HEK293 (cell line): Measurements from ENCODE around the gene TSHR.

Source experiments
- CTCF ChIA-PET: fragments of 350-600 bp; formaldehyde crosslinking; extraction: SDS; loops from one replicate; lab custom pipeline; 2021; ENCODE audit warnings: antibody characterized with exemption; lab: Yijun Ruan, JAX
- POLR2A ChIA-PET: fragments of 300-600 bp; formaldehyde crosslinking; extraction: SDS; loops from one replicate; lab custom pipeline; 2020; ENCODE audit warnings: antibody characterized with exemption, inconsistent platforms; lab: Yijun Ruan, JAX
- H3K27ac ChIP-seq: fragments of 200-500 bp; sonication (Bioruptor generic); 2 replicates; pipeline ENCODE4 v1.5.1; 2014; ENCODE audit warnings: low read depth, low read length, control low read depth, inconsistent platforms; ENCODE audit errors: extremely low read depth
- H3K36me3 ChIP-seq, 2 experiments: fragments of 200-500 bp in 1 of 2; sonication (Bioruptor generic) in 1 of 2; 1 replicate in 1 of 2; 2 replicates in 1 of 2; pipeline ENCODE4 v1.5.1; 2014 to 2017; ENCODE audit warnings: inconsistent platforms in 2 of 2, low read length in 2 of 2; ENCODE audit not compliant: control insufficient read depth in 2 of 2, insufficient read depth in 1 of 2
- H3K4me1 ChIP-seq: fragments of 200-500 bp; sonication (Bioruptor generic); 2 replicates; pipeline ENCODE4 v1.5.1; 2014; ENCODE audit warnings: mild to moderate bottlenecking, low read length, inconsistent platforms; ENCODE audit not compliant: control insufficient read depth, insufficient read depth
- H3K4me3 ChIP-seq: 2 replicates; pipeline ENCODE4 v1.5.1; 2011; ENCODE audit warnings: low read depth, mild to moderate bottlenecking, control low read depth, low read length, moderate library complexity
- H3K9me3 ChIP-seq: fragments of 200-500 bp; sonication (Bioruptor generic); 2 replicates; pipeline ENCODE4 v1.5.1; 2014; ENCODE audit warnings: low read depth, low read length, inconsistent platforms; ENCODE audit not compliant: control insufficient read depth, insufficient read depth
- GLIS1 ChIP-seq: fragments of 450-650 bp; formaldehyde crosslinking; IDR thresholded peaks from 2 replicates; pipeline ENCODE4 v1.5.1; 2016; ENCODE audit warnings: missing biosample characterization, missing genetic modification characterization
- GLIS2 ChIP-seq: fragments of 450-650 bp; formaldehyde crosslinking; IDR thresholded peaks from 2 replicates; pipeline ENCODE4 v1.5.1; 2016; ENCODE audit warnings: missing biosample characterization, missing genetic modification characterization
- KLF16 ChIP-seq: fragments of 450-650 bp; formaldehyde crosslinking; IDR thresholded peaks from 2 replicates; pipeline ENCODE4 v1.5.1; 2017; ENCODE audit warnings: missing biosample characterization, missing genetic modification characterization
- SP3 ChIP-seq: fragments of 450-650 bp; formaldehyde crosslinking; IDR thresholded peaks from 2 replicates; pipeline ENCODE4 v1.5.1; 2016; ENCODE audit warnings: missing biosample characterization, missing genetic modification characterization
- WT1 ChIP-seq: fragments of 450-650 bp; formaldehyde crosslinking; IDR thresholded peaks from 2 replicates; pipeline ENCODE4 v1.5.1; 2016; ENCODE audit warnings: missing biosample characterization, missing genetic modification characterization
- ZBTB48 ChIP-seq: fragments of 450-650 bp; formaldehyde crosslinking; IDR thresholded peaks from 2 replicates; pipeline ENCODE4 v1.5.1; 2016; ENCODE audit warnings: missing biosample characterization, missing genetic modification characterization
- ZEB2 ChIP-seq: fragments of 450-650 bp; formaldehyde crosslinking; IDR thresholded peaks from 2 replicates; pipeline ENCODE4 v1.5.1; 2016; ENCODE audit warnings: missing biosample characterization, missing genetic modification characterization
- ZFP69B ChIP-seq: fragments of 450-650 bp; formaldehyde crosslinking; IDR thresholded peaks from 2 replicates; pipeline ENCODE4 v1.5.1; 2016; ENCODE audit warnings: missing biosample characterization, missing genetic modification characterization
- ZNF140 ChIP-seq: fragments of 450-650 bp; formaldehyde crosslinking; IDR thresholded peaks from 2 replicates; pipeline ENCODE4 v1.5.1; 2016; ENCODE audit warnings: missing biosample characterization, missing genetic modification characterization
- ZNF169 ChIP-seq: fragments of 450-650 bp; formaldehyde crosslinking; IDR thresholded peaks from 2 replicates; pipeline ENCODE4 v1.5.1; 2016; ENCODE audit warnings: missing biosample characterization, missing genetic modification characterization
- ZNF19 ChIP-seq: fragments of 450-650 bp; formaldehyde crosslinking; IDR thresholded peaks from 2 replicates; pipeline ENCODE4; 2016; ENCODE audit warnings: missing biosample characterization, missing genetic modification characterization, low read depth
- ZNF211 ChIP-seq: fragments of 450-650 bp; formaldehyde crosslinking; IDR thresholded peaks from 2 replicates; pipeline ENCODE4 v1.5.1; 2016; ENCODE audit warnings: low read depth, missing biosample characterization, missing genetic modification characterization
- ZNF366 ChIP-seq: fragments of 450-650 bp; formaldehyde crosslinking; conservative IDR thresholded peaks from 2 replicates; pipeline ENCODE4 v1.5.1; 2016; ENCODE audit warnings: missing biosample characterization, missing genetic modification characterization
- ZNF530 ChIP-seq: fragments of 450-650 bp; formaldehyde crosslinking; IDR thresholded peaks from 2 replicates; pipeline ENCODE4 v1.5.1; 2016; ENCODE audit warnings: low read depth, missing biosample characterization, missing genetic modification characterization
- ZNF560 ChIP-seq: fragments of 450-650 bp; formaldehyde crosslinking; IDR thresholded peaks from 2 replicates; pipeline ENCODE4 v1.5.1; 2017; ENCODE audit warnings: missing biosample characterization, missing genetic modification characterization, borderline replicate concordance
- ZNF623 ChIP-seq: fragments of 450-650 bp; formaldehyde crosslinking; IDR thresholded peaks from 2 replicates; pipeline ENCODE4 v1.5.1; 2016; ENCODE audit warnings: missing biosample characterization, missing genetic modification characterization
- ZNF747 ChIP-seq: fragments of 450-650 bp; formaldehyde crosslinking; IDR thresholded peaks from 2 replicates; pipeline ENCODE4 v1.5.1; 2016; ENCODE audit warnings: missing biosample characterization, missing genetic modification characterization
- TF ChIP-seq, protein P1 (sequence below): fragments of 450-650 bp; formaldehyde crosslinking; IDR thresholded peaks from 2 replicates; pipeline ENCODE4 v1.5.1; 2016; ENCODE audit warnings: missing biosample characterization, missing genetic modification characterization
- TF ChIP-seq, protein P2 (sequence below): fragments of 450-650 bp; formaldehyde crosslinking; IDR thresholded peaks from 2 replicates; pipeline ENCODE4 v1.5.1; 2016; ENCODE audit warnings: missing biosample characterization, missing genetic modification characterization
- TF ChIP-seq, protein P3 (sequence below): fragments of 450-650 bp; formaldehyde crosslinking; IDR thresholded peaks from 2 replicates; pipeline ENCODE4 v1.5.1; 2016; ENCODE audit warnings: missing biosample characterization, missing genetic modification characterization
- TF ChIP-seq, protein P4 (sequence below): fragments of 450-650 bp; formaldehyde crosslinking; IDR thresholded peaks from 2 replicates; pipeline ENCODE4 v1.5.1; 2017; ENCODE audit warnings: missing biosample characterization, missing genetic modification characterization
- TF ChIP-seq, protein P5 (sequence below): fragments of 450-650 bp; formaldehyde crosslinking; IDR thresholded peaks from 2 replicates; pipeline ENCODE4 v1.5.1; 2016; ENCODE audit warnings: missing biosample characterization, missing genetic modification characterization
- TF ChIP-seq, protein P6 (sequence below): fragments of 450-650 bp; formaldehyde crosslinking; IDR thresholded peaks from 2 replicates; pipeline ENCODE4 v1.5.1; 2017; ENCODE audit warnings: missing biosample characterization, mild to moderate bottlenecking, missing genetic modification characterization, moderate library complexity
- TF ChIP-seq, protein P7 (sequence below): fragments of 450-650 bp; formaldehyde crosslinking; IDR thresholded peaks from 2 replicates; pipeline ENCODE4 v1.5.1; 2016; ENCODE audit warnings: missing biosample characterization, missing genetic modification characterization
- TF ChIP-seq, protein P8 (sequence below): fragments of 450-650 bp; IDR thresholded peaks from 2 replicates; pipeline ENCODE4 v1.5.1; 2018; ENCODE audit warnings: missing biosample characterization, missing genetic modification characterization

TSHR gene

DNA sequence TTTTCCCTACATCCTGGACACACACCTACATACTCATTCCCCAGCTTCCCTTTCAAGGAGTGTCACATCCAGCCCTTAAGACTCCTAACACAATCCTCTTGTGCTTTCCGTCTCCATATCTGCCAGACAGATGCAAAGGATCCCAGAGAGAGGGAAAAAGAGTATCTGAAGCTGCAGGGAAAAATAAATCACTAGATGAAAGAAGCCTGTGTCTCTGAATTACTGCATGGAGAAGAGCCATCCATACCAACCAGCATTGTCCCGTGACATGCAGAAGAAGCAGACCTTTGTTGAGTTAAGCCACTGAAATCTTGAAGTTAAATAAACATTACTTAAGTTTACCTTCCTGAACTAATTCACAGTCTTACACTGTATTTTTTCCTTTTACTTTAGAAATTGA, 210.7 kb downstream of the TSHR start:
- H3K27ac ChIP-seq, result no peak overlapping the region
- ChIA-PET CTCF (interaction anchor here (0.9 to 5.4 kb wide), 3 partner anchors 9 to 173 kb away, joined by 3 to 45 read pairs (median 3); no protein-coding TSS in a partner anchor), POLR2A (no interaction called here)
- H3K36me3 ChIP-seq, result no peaks in the 10 kb centered on the region
- TF ChIP-seq, protein P1, sequence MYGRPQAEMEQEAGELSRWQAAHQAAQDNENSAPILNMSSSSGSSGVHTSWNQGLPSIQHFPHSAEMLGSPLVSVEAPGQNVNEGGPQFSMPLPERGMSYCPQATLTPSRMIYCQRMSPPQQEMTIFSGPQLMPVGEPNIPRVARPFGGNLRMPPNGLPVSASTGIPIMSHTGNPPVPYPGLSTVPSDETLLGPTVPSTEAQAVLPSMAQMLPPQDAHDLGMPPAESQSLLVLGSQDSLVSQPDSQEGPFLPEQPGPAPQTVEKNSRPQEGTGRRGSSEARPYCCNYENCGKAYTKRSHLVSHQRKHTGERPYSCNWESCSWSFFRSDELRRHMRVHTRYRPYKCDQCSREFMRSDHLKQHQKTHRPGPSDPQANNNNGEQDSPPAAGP (tag by site-specific recombination), result no peak
- no peak for TF ChIP-seq ZNF560 (tag by site-specific recombination)
- no peak for TF ChIP-seq ZNF169 (tag by site-specific recombination)
- TF ChIP-seq ZNF747 (tag by site-specific recombination), result no peak
- TF ChIP-seq ZNF140 (tag by site-specific recombination), result no peak
- TF ChIP-seq ZEB2, result no peak
- TF ChIP-seq, protein P2, sequence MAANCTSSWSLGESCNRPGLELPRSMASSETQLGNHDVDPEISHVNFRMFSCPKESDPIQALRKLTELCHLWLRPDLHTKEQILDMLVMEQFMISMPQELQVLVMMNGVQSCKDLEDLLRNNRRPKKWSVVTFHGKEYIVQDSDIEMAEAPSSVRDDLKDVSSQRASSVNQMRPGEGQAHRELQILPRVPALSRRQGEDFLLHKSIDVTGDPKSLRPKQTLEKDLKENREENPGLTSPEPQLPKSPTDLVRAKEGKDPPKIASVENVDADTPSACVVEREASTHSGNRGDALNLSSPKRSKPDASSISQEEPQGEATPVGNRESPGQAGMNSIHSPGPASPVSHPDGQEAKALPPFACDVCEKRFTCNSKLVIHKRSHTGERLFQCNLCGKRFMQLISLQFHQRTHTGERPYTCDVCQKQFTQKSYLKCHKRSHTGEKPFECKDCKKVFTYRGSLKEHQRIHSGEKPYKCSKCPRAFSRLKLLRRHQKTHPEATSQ (tag by site-specific recombination), result no peak
- TF ChIP-seq WT1, result no peak
- no peak for TF ChIP-seq ZNF530 (tag by site-specific recombination)
- TF ChIP-seq GLIS1, result no peak
- TF ChIP-seq KLF16 (tag by site-specific recombination), result no peak
- TF ChIP-seq, protein P3, sequence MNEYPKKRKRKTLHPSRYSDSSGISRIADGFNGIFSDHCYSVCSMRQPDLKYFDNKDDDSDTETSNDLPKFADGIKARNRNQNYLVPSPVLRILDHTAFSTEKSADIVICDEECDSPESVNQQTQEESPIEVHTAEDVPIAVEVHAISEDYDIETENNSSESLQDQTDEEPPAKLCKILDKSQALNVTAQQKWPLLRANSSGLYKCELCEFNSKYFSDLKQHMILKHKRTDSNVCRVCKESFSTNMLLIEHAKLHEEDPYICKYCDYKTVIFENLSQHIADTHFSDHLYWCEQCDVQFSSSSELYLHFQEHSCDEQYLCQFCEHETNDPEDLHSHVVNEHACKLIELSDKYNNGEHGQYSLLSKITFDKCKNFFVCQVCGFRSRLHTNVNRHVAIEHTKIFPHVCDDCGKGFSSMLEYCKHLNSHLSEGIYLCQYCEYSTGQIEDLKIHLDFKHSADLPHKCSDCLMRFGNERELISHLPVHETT (tag by site-specific recombination), result no peak
- TF ChIP-seq ZNF211 (tag by site-specific recombination), result no peak
- TF ChIP-seq ZNF19 (tag by site-specific recombination), result no peak
- TF ChIP-seq, protein P4, sequence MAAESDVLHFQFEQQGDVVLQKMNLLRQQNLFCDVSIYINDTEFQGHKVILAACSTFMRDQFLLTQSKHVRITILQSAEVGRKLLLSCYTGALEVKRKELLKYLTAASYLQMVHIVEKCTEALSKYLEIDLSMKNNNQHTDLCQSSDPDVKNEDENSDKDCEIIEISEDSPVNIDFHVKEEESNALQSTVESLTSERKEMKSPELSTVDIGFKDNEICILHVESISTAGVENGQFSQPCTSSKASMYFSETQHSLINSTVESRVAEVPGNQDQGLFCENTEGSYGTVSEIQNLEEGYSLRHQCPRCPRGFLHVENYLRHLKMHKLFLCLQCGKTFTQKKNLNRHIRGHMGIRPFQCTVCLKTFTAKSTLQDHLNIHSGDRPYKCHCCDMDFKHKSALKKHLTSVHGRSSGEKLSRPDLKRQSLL (tag by site-specific recombination), result no peak
- H3K4me3 ChIP-seq, result no peak overlapping the region
- H3K4me1 ChIP-seq, result no peaks in the 10 kb centered on the region
- no peaks in the 10 kb centered on the region for H3K9me3 ChIP-seq

DNA sequence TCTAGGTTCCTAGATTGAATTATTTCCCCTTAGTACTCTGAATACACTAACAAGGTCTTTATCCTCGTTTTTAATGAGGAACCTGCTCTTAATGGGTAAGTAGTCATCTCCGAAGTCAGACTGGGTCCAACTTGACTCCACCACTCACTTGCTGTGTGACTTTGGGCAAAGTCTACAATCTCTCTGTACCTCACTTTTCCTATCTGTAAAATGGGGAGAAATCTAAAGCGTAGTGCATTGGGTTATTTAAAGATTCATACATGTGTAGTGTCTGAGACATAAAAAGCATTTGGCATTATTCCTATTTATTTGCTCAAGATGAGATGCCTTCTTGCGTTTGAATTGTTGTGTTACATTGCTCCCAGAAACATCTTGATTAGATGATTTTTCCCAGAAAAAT, 213.8 kb downstream of the TSHR start:
- no peaks in the 10 kb centered on the region for H3K36me3 ChIP-seq
- ChIA-PET POLR2A (interaction anchor here (1.5 to 2.7 kb wide), 2 partner anchors 52 to 228 kb away, joined by 7 to 18 read pairs; partner anchors contain the start of genes CEP128 and GTF2A1), CTCF (interaction anchor here (0.7 to 1.9 kb wide), 4 partner anchors 11 to 296 kb away, joined by 3 to 5 read pairs (median 4); no protein-coding TSS in a partner anchor)
- no peaks in the 10 kb centered on the region for H3K4me1 ChIP-seq
- no peak overlapping the region for H3K27ac ChIP-seq
- no peak overlapping the region for H3K4me3 ChIP-seq
- no peaks in the 10 kb centered on the region for H3K9me3 ChIP-seq
- TF ChIP-seq ZNF747 (tag by site-specific recombination), result no peak
- no peak for TF ChIP-seq WT1
- no peak for TF ChIP-seq GLIS2 (tag by site-specific recombination)
- TF ChIP-seq, protein P5, sequence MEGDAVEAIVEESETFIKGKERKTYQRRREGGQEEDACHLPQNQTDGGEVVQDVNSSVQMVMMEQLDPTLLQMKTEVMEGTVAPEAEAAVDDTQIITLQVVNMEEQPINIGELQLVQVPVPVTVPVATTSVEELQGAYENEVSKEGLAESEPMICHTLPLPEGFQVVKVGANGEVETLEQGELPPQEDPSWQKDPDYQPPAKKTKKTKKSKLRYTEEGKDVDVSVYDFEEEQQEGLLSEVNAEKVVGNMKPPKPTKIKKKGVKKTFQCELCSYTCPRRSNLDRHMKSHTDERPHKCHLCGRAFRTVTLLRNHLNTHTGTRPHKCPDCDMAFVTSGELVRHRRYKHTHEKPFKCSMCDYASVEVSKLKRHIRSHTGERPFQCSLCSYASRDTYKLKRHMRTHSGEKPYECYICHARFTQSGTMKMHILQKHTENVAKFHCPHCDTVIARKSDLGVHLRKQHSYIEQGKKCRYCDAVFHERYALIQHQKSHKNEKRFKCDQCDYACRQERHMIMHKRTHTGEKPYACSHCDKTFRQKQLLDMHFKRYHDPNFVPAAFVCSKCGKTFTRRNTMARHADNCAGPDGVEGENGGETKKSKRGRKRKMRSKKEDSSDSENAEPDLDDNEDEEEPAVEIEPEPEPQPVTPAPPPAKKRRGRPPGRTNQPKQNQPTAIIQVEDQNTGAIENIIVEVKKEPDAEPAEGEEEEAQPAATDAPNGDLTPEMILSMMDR (tag by site-specific recombination), result no peak
- TF ChIP-seq ZEB2, result no peak
- TF ChIP-seq ZBTB48 (tag by site-specific recombination), result no peak
- TF ChIP-seq ZFP69B (tag by site-specific recombination), result no peak
- TF ChIP-seq, protein P6, sequence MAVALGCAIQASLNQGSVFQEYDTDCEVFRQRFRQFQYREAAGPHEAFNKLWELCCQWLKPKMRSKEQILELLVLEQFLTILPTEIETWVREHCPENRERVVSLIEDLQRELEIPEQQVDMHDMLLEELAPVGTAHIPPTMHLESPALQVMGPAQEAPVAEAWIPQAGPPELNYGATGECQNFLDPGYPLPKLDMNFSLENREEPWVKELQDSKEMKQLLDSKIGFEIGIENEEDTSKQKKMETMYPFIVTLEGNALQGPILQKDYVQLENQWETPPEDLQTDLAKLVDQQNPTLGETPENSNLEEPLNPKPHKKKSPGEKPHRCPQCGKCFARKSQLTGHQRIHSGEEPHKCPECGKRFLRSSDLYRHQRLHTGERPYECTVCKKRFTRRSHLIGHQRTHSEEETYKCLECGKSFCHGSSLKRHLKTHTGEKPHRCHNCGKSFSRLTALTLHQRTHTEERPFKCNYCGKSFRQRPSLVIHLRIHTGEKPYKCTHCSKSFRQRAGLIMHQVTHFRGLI (tag by site-specific recombination), result no peak
- no peak for TF ChIP-seq ZNF623 (tag by site-specific recombination)
- TF ChIP-seq, protein P7, sequence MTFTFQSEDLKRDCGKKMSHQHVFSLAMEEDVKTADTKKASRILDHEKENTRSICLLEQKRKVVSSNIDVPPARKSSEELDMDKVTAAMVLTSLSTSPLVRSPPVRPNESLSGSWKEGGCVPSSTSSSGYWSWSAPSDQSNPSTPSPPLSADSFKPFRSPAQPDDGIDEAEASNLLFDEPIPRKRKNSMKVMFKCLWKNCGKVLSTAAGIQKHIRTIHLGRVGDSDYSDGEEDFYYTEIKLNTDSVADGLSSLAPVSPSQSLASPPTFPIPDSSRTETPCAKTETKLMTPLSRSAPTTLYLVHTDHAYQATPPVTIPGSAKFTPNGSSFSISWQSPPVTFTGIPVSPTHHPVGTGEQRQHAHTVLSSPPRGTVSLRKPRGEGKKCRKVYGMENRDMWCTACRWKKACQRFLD (tag by site-specific recombination), result no peak
- TF ChIP-seq SP3 (tag by site-specific recombination), result no peak
- TF ChIP-seq ZNF366 (tag by site-specific recombination), result no peak
- TF ChIP-seq, protein P8, sequence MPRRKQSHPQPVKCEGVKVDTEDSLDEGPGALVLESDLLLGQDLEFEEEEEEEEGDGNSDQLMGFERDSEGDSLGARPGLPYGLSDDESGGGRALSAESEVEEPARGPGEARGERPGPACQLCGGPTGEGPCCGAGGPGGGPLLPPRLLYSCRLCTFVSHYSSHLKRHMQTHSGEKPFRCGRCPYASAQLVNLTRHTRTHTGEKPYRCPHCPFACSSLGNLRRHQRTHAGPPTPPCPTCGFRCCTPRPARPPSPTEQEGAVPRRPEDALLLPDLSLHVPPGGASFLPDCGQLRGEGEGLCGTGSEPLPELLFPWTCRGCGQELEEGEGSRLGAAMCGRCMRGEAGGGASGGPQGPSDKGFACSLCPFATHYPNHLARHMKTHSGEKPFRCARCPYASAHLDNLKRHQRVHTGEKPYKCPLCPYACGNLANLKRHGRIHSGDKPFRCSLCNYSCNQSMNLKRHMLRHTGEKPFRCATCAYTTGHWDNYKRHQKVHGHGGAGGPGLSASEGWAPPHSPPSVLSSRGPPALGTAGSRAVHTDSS (tag by site-specific recombination), result no peak
